Keratinocyte (primary cell): Measurements from ENCODE around the gene KLHL25.

Source experiments
- CTCF ChIP-seq, 3 experiments: IDR thresholded peaks in 1 of 3; conservative IDR thresholded peaks in 1 of 3; optimal IDR thresholded peaks in 1 of 3; 2 replicates in 2 of 3; 3 replicates in 1 of 3; pipeline versions ENCODE3 to v1.5.1; 2011; ENCODE audit warnings: low read length in 3 of 3, mild to moderate bottlenecking in 3 of 3, moderate library complexity in 2 of 3, control low read depth in 1 of 3, inconsistent platforms in 1 of 3; ENCODE audit not compliant: insufficient read depth in 2 of 3; ENCODE audit errors: extremely low read depth in 1 of 3
- EZH2 ChIP-seq: IDR thresholded peaks from one replicate; pipeline ENCODE4 v1.6.1; 2012; ENCODE audit warnings: inconsistent platforms, mild to moderate bottlenecking, low read length, moderate library complexity

- TF ChIP-seq CTCF (optimal IDR thresholded peaks at IDR 0.05 in 1 of 3, IDR thresholded peaks at IDR 0.05 in 1 of 3, conservative IDR thresholded peaks at IDR 0.05 in 1 of 3; ENCODE audit: extremely low read depth in 1 of 3, insufficient read depth in 2 of 3, low read length in 3 of 3) (no peak), EZH2 (no peak)
Measured at GRCh38 chr15:85786781-85787114, 8.0 kb downstream of the KLHL25 start.
